OCI-LY3 (cell line): ENCODE results near the gene NAV2.

Source experiments
- H2AFZ ChIP-seq: fragments of 200-600, 300-600 bp; shearing (Covaris generic); 2 replicates; pipeline ENCODE4 v1.6.0; 2014; ENCODE audit warnings: antibody characterized with exemption, low read depth, low read length
- H3K27ac ChIP-seq: fragments of 200-600, 300-600 bp; sonication (generic); 2 replicates; pipeline ENCODE4 v1.5.1; 2014; ENCODE audit warnings: mild to moderate bottlenecking, low read length, moderate library complexity, mixed read lengths
- H3K27me3 ChIP-seq: fragments of 200-600, 300-600 bp; sonication (generic); 2 replicates; pipeline ENCODE4 v1.6.1; 2014; ENCODE audit warnings: low read depth, low read length, mixed read lengths
- H3K36me3 ChIP-seq: fragments of 200-600, 300-600 bp; sonication (generic); replicated peaks from 2 replicates; pipeline ENCODE3; 2014; ENCODE audit warnings: low read depth, low read length, mixed read lengths
- H3K4me1 ChIP-seq: fragments of 300-600, 200-600 bp; sonication (generic); 2 replicates; pipeline ENCODE4 v1.6.1; 2014; ENCODE audit warnings: low read length, mixed read lengths
- H3K4me2 ChIP-seq: fragments of 200-600, 300-600 bp; sonication (generic); 2 replicates; pipeline ENCODE4 v1.6.1; 2014; ENCODE audit warnings: low read length, mixed read lengths
- H3K4me3 ChIP-seq: fragments of 300-600, 200-600 bp; sonication (generic); 2 replicates; pipeline ENCODE4 v1.5.1; 2014; ENCODE audit warnings: antibody characterized with exemption, mild to moderate bottlenecking, low read length, moderate library complexity
- H3K79me2 ChIP-seq: fragments of 300-600, 200-600 bp; shearing (Covaris generic); 2 replicates; pipeline ENCODE4 v1.6.1; 2014; ENCODE audit warnings: mild to moderate bottlenecking, low read length, mixed read lengths
- H3K9ac ChIP-seq: fragments of 300-600, 200-600 bp; shearing (Covaris generic); 2 replicates; pipeline ENCODE4 v1.6.0; 2014; ENCODE audit warnings: mild to moderate bottlenecking, low read length, moderate library complexity
- H3K9me3 ChIP-seq: fragments of 200-600, 300-600 bp; shearing (Covaris generic); 2 replicates; pipeline ENCODE4 v1.6.1; 2014; ENCODE audit warnings: low read length, mixed read lengths; ENCODE audit not compliant: insufficient read depth
- H4K20me1 ChIP-seq: fragments of 200-600, 300-600 bp; sonication (generic); 2 replicates; pipeline ENCODE4 v1.6.1; 2016; ENCODE audit warnings: low read length, mixed read lengths; ENCODE audit not compliant: insufficient read depth
- CTCF ChIP-seq: fragments of 200-600, 300-600 bp; sonication (generic); IDR thresholded peaks from 2 replicates; pipeline ENCODE4 v1.5.1; 2014; ENCODE audit warnings: antibody characterized with exemption, low read length, low read depth
- EZH2phosphoT487 ChIP-seq: fragments of 200-600 bp; shearing (Covaris generic); IDR thresholded peaks from 2 replicates; pipeline ENCODE4 v1.6.1; 2018; ENCODE audit warnings: antibody characterized with exemption, mixed run types, low read depth

NAV2 gene

GRCh38 chr11:19903620-19904069 is 191.0 kb downstream of the NAV2 start:
- no peaks in the 10 kb centered on the region for H3K36me3 ChIP-seq
- H4K20me1 ChIP-seq = no peaks in the 10 kb centered on the region
- no peak overlapping the region for H2AFZ ChIP-seq
- H3K27me3 ChIP-seq = peaks cover 41% of the 10 kb centered on the region
- no peak overlapping the region for H3K4me2 ChIP-seq
- TF ChIP-seq CTCF = peak; percentile 92
- TF ChIP-seq EZH2phosphoT487 = no peak
- no peak overlapping the region for H3K4me3 ChIP-seq
- no peaks in the 10 kb centered on the region for H3K79me2 ChIP-seq
- no peak overlapping the region for H3K9ac ChIP-seq
- no peak overlapping the region for H3K27ac ChIP-seq
- H3K9me3 ChIP-seq = no peaks in the 10 kb centered on the region
- peaks cover 24% of the 10 kb centered on the region for H3K4me1 ChIP-seq

GRCh38 chr11:19905280-19905853 is 192.7 kb downstream of the NAV2 start:
- H3K4me2 ChIP-seq = no peak overlapping the region
- peaks cover 24% of the 10 kb centered on the region for H3K4me1 ChIP-seq
- no peaks in the 10 kb centered on the region for H3K36me3 ChIP-seq

GRCh38 chr11:19906126-19906525 is 193.5 kb downstream of the NAV2 start:
- Histone ChIP-seq H3K4me2 (no peak overlapping the region), H2AFZ (no peak overlapping the region), H3K4me3 (no peak overlapping the region), H3K9me3 (no peaks in the 10 kb centered on the region), H3K79me2 (no peaks in the 10 kb centered on the region), H4K20me1 (no peaks in the 10 kb centered on the region), H3K9ac (no peak overlapping the region), H3K4me1 (peaks cover 24% of the 10 kb centered on the region), H3K36me3 (no peaks in the 10 kb centered on the region), H3K27me3 (peaks cover 33% of the 10 kb centered on the region), H3K27ac (no peak overlapping the region)
- no peak for TF ChIP-seq CTCF
- TF ChIP-seq EZH2phosphoT487 = no peak

More at GRCh38 chr11:19905280-19905853, 192.7 kb downstream of the NAV2 start:
- H3K79me2 ChIP-seq = no peaks in the 10 kb centered on the region
- no peak overlapping the region for H3K27ac ChIP-seq
- H2AFZ ChIP-seq = no peak overlapping the region
- H4K20me1 ChIP-seq = no peaks in the 10 kb centered on the region
- no peaks in the 10 kb centered on the region for H3K9me3 ChIP-seq
- no peak overlapping the region for H3K4me3 ChIP-seq
- no peak overlapping the region for H3K9ac ChIP-seq
- TF ChIP-seq CTCF (peak; percentile 71), EZH2phosphoT487 (no peak)
- H3K27me3 ChIP-seq = peaks cover 36% of the 10 kb centered on the region

GRCh38 chr11:19907008-19907579 is 194.5 kb downstream of the NAV2 start:
- no peak overlapping the region for H2AFZ ChIP-seq
- peaks cover 24% of the 10 kb centered on the region for H3K4me1 ChIP-seq
- no peak overlapping the region for H3K27ac ChIP-seq
- H4K20me1 ChIP-seq = no peaks in the 10 kb centered on the region
- H3K4me2 ChIP-seq = peak overlapping the region; percentile 51
- no peaks in the 10 kb centered on the region for H3K79me2 ChIP-seq
- no peaks in the 10 kb centered on the region for H3K9me3 ChIP-seq
- H3K27me3 ChIP-seq = peaks cover 36% of the 10 kb centered on the region
- no peak overlapping the region for H3K9ac ChIP-seq
- no peak for TF ChIP-seq EZH2phosphoT487
- TF ChIP-seq CTCF = no peak
- peak overlapping the region; percentile 27; the same call in 1 of the 2 replicates for H3K4me3 ChIP-seq
- no peaks in the 10 kb centered on the region for H3K36me3 ChIP-seq
